GM12878 (cell line): ENCODE data around the gene THSD4. TPM values are rescaled to one million over a fixed set of nuclear protein-coding genes. Genes with fewer than 3 reads are reported as not detected.

Source experiments
- ATAC-seq: fragments of 200-7000 bp; cut with Tn5 transposase; 3 replicates; pipeline ENCODE4 v1.9.1; 2020; ENCODE audit warnings: mild to moderate bottlenecking, moderate library complexity
- BruUV-seq: library from RNA; stranded (reverse); fragments of 400-500 nt; replicated peaks from 2 replicates; lab custom pipeline; 2021; lab: Mats Ljungman, UMichigan
- CTCF ChIA-PET: fragments of 300-600 bp; sonication (Branson Sonifier 250); formaldehyde crosslinking; extraction: SDS; loops from one replicate; lab custom pipeline; 2021; ENCODE audit warnings: inconsistent platforms; lab: Yijun Ruan, JAX
- POLR2A ChIA-PET: fragments of 350-600 bp; formaldehyde crosslinking; extraction: SDS; loops from one replicate; lab custom pipeline; 2021; ENCODE audit warnings: inconsistent platforms; lab: Charles Lee
- RAD21 ChIA-PET: fragments of 300-600 bp; sonication (Branson Sonifier 250); formaldehyde crosslinking; loops from one replicate; lab custom pipeline; 2023; ENCODE audit warnings: antibody characterized with exemption; ENCODE audit not compliant: unreplicated experiment; lab: Charles Lee
- SMC1A ChIA-PET: fragments of 300-600 bp; sonication (Branson Sonifier 250); formaldehyde crosslinking; loops from one replicate; lab custom pipeline; 2023; ENCODE audit not compliant: unreplicated experiment, uncharacterized antibody; lab: Charles Lee
- DNase-seq: peaks from one replicate; pipeline ENCODE4 v3.0.0-alpha.2; 2011; ENCODE audit warnings: low read depth, low spot score
- FAIRE-seq: peaks from 3 replicates; lab custom pipeline; 2011; peaks lifted over from hg19 to GRCh38; lab: Jason Lieb, UNC
- H2AFZ ChIP-seq: 2 replicates; pipeline ENCODE4 v1.6.0; 2011; ENCODE audit warnings: low read depth, low read length, control low read depth; ENCODE audit not compliant: control insufficient read depth
- H3K27ac ChIP-seq: 2 replicates; pipeline ENCODE4 v1.5.1; 2011; ENCODE audit warnings: control low read depth; ENCODE audit not compliant: control insufficient read depth, insufficient read depth
- H3K27me3 ChIP-seq, 2 experiments: replicated peaks in 1 of 2; 2 replicates each; pipeline versions ENCODE4 v1.6.0 to v1.6.1; 2011; ENCODE audit warnings: low read length in 1 of 2; ENCODE audit not compliant: control insufficient read depth in 2 of 2, insufficient read depth in 2 of 2
- H3K36me3 ChIP-seq, 2 experiments: 2 replicates each; pipeline ENCODE4 v1.5.1; 2011; ENCODE audit warnings: low read length in 1 of 2; ENCODE audit not compliant: control insufficient read depth in 2 of 2, insufficient read depth in 2 of 2
- H3K4me1 ChIP-seq: 2 replicates; pipeline ENCODE4 v1.6.1; 2011; ENCODE audit warnings: mild to moderate bottlenecking, low read length, moderate library complexity, mixed read lengths; ENCODE audit not compliant: control insufficient read depth, insufficient read depth
- H3K4me2 ChIP-seq: 2 replicates; pipeline ENCODE4 v1.6.0; 2011; ENCODE audit warnings: control low read depth; ENCODE audit not compliant: control insufficient read depth, insufficient read depth
- H3K4me3 ChIP-seq: fragments of 200-600 bp; sonication (generic); 2 replicates; pipeline ENCODE4 v1.5.1; 2016
- H3K79me2 ChIP-seq: 2 replicates; pipeline ENCODE4 v1.6.0; 2011; ENCODE audit warnings: low read length; ENCODE audit not compliant: control insufficient read depth, insufficient read depth
- H3K9ac ChIP-seq: 2 replicates; pipeline ENCODE4 v1.8.0; 2011; ENCODE audit warnings: low read length, control low read depth, mixed read lengths; ENCODE audit not compliant: control insufficient read depth, insufficient read depth
- H3K9me3 ChIP-seq: replicated peaks from 3 replicates; pipeline ENCODE4 v1.5.1; 2011; ENCODE audit warnings: mild to moderate bottlenecking, low read length; ENCODE audit not compliant: control insufficient read depth, insufficient read depth
- H4K20me1 ChIP-seq: 2 replicates; pipeline ENCODE4 v1.6.0; 2011; ENCODE audit not compliant: control insufficient read depth, insufficient read depth
- DPF2 ChIP-seq: fragments of 450-650 bp; IDR thresholded peaks from 2 replicates; pipeline ENCODE4 v1.6.1; 2017; ENCODE audit warnings: mild to moderate bottlenecking
- EED ChIP-seq: sonication (generic); IDR thresholded peaks from 2 replicates; pipeline ENCODE4 v1.6.1; 2016; ENCODE audit warnings: antibody characterized with exemption, low read depth
- HDAC2 ChIP-seq: fragments of 200-600 bp; sonication (generic); IDR thresholded peaks from 2 replicates; pipeline ENCODE4 v1.6.1; 2017
- HDAC6 ChIP-seq: fragments of 200-600 bp; sonication (generic); IDR thresholded peaks from one replicate; pipeline ENCODE4 v1.8.0; 2017; ENCODE audit warnings: antibody characterized with exemption; ENCODE audit not compliant: unreplicated experiment
- IRF3 ChIP-seq: fragments of 450-650 bp; IDR thresholded peaks from 2 replicates; pipeline ENCODE4 v1.6.1; 2014; ENCODE audit warnings: mild to moderate bottlenecking
- IRF5 ChIP-seq: fragments of 450-650 bp; IDR thresholded peaks from 2 replicates; pipeline ENCODE4 v1.6.1; 2017; ENCODE audit warnings: borderline replicate concordance
- JUNB ChIP-seq: IDR thresholded peaks from 2 replicates; pipeline ENCODE4 v1.6.1; 2016; ENCODE audit warnings: antibody characterized with exemption, mild to moderate bottlenecking
- KDM1A ChIP-seq: fragments of 200-600 bp; sonication (generic); IDR thresholded peaks from 2 replicates; pipeline ENCODE4 v1.6.1; 2016; ENCODE audit warnings: borderline replicate concordance
- PBX3 ChIP-seq: IDR thresholded peaks from 2 replicates; pipeline ENCODE4 v1.6.1; 2011; ENCODE audit warnings: mild to moderate bottlenecking, low read depth, low read length, moderate library complexity; ENCODE audit not compliant: insufficient replicate concordance
- POLR2AphosphoS5 ChIP-seq: IDR thresholded peaks from 2 replicates; pipeline ENCODE4 v1.6.1; 2011; ENCODE audit warnings: mild to moderate bottlenecking, low read length, inconsistent platforms
- RAD51 ChIP-seq: fragments of 450-650 bp; IDR thresholded peaks from 2 replicates; pipeline ENCODE4 v1.6.1; 2016; ENCODE audit warnings: moderate library complexity, mild to moderate bottlenecking, inconsistent platforms
- RCOR1 ChIP-seq: conservative IDR thresholded peaks from 2 replicates; pipeline ENCODE4 v1.6.1; 2012; ENCODE audit warnings: low read depth, low read length, improper control_type of control experiment
- SMARCA5 ChIP-seq: fragments of 450-650 bp; IDR thresholded peaks from 2 replicates; pipeline ENCODE4 v1.6.1; 2017; ENCODE audit warnings: mild to moderate bottlenecking
- SREBF1 ChIP-seq: IDR thresholded peaks from 2 replicates; pipeline ENCODE4 v1.6.1; 2012; ENCODE audit warnings: mild to moderate bottlenecking, low read length
- ZBTB40 ChIP-seq: fragments of 450-650 bp; IDR thresholded peaks from 2 replicates; pipeline ENCODE4 v1.6.1; 2016; ENCODE audit warnings: mild to moderate bottlenecking, moderate library complexity, borderline replicate concordance
- ZZZ3 ChIP-seq: IDR thresholded peaks from 2 replicates; pipeline ENCODE4 v1.6.1; 2011; ENCODE audit warnings: low read depth; ENCODE audit not compliant: control insufficient read depth, insufficient read length
- WGBS: methylation state at CpG from one replicate; pipeline ENCODE4 v1.1.6; 2016; ENCODE audit warnings: low lambda C conversion rate; ENCODE audit not compliant: insufficient replicate concordance, insufficient coverage; ENCODE audit errors: missing lambda C conversion rate; 5-methylcytosine and 5-hydroxymethylcytosine counted together
- in situ Hi-C: fragments of 300-500 bp; cut with MboI; formaldehyde crosslinking; loops from 9 replicates; pipeline ENCODE4 v1.14.3; 2018; ENCODE audit warnings: mixed read lengths
- intact Hi-C: fragments of 100-400 bp; cut with micrococcal nuclease; formaldehyde crosslinking; loops from one replicate; pipeline ENCODE4 v1.14.2; 2022; ENCODE audit not compliant: unreplicated experiment
- polyA plus RNA-seq, 11 experiments: library from polyadenylated mRNA; depleted of rRNA in 4 of 11; unstranded in 6 of 11; stranded (reverse) in 5 of 11; fragments of >200 nt; fragmentation: Nextera tagmentation in 4 of 11; fragmentation: Illumina TruSeq in 1 of 11; extraction: Ambion mirVana in 4 of 11; extraction: Trizol in 1 of 11; gene quantifications; 1 replicate in 1 of 11; 2 replicates in 10 of 11; pipeline versions ENCODE4 v1.2.1 to v1.2.3, GENCODE V29; 2011 to 2016; ENCODE audit warnings: inconsistent platforms in 2 of 11, missing spikeins in 2 of 11, low read depth in 1 of 11
- total RNA-seq, 4 experiments: library from RNA; depleted of rRNA in 3 of 4; stranded (reverse); fragments of >200 nt in 3 of 4; fragmentation: Illumina TruSeq in 1 of 4; extraction: Trizol in 1 of 4; gene quantifications; 2 replicates each; pipeline versions ENCODE4 v1.2.1 to v1.2.3, GENCODE V29; 2013 to 2021

THSD4 gene
- total and polyA plus RNA-seq, 10 of the 15 experiments (the other 5 are each of a cell fraction or from before 2014, with no cell fraction given): 0.04 to 0.13 (median 0.05) TPM; not detected in 7

- Histone ChIP-seq H3K4me3 (no peak overlapping the region), H3K36me3 (no peaks in the 10 kb centered on the region), H3K27ac (no peak overlapping the region), H3K4me1 (peaks cover 10% of the 10 kb centered on the region), H3K9ac (no peak overlapping the region), H3K79me2 (no peaks in the 10 kb centered on the region)
- intact Hi-C loops: loop anchor here (2.0 kb wide), 2 partner anchors 351 to 357 kb away; no protein-coding TSS in a partner anchor
- no peak for DNase-seq
- in situ Hi-C loops: loop anchor here (5.0 to 10.0 kb wide), 3 partner anchors 53 to 355 kb away; no protein-coding TSS in a partner anchor
- CTCF ChIA-PET: interaction anchor here (0.7 to 2.8 kb wide), 4 partner anchors 8 to 356 kb away, joined by 4 to 19 read pairs (median 4); no protein-coding TSS in a partner anchor
- POLR2A ChIA-PET: no interaction called here
- SMC1A ChIA-PET: no interaction called here
- WGBS: 74% methylated on average over 3 of the region's 3 CpGs
- no peak for TF ChIP-seq SMARCA5
- TF ChIP-seq ZZZ3: no peak
- no peak for TF ChIP-seq HDAC2
- TF ChIP-seq ZBTB40: no peak
- TF ChIP-seq HDAC6: no peak
- TF ChIP-seq JUNB: no peak
- no peak for TF ChIP-seq DPF2
- TF ChIP-seq IRF3: no peak
- no peak for TF ChIP-seq POLR2AphosphoS5
- no peak for TF ChIP-seq IRF5
- TF ChIP-seq RCOR1: no peak
- TF ChIP-seq SREBF1: no peak
- no peak for TF ChIP-seq EED
- TF ChIP-seq PBX3: no peak
- no peak for TF ChIP-seq RAD51
- no peak for TF ChIP-seq KDM1A
- TF ChIP-seq, all 136 proteins: peak for 0
- no peak overlapping the region for H2AFZ ChIP-seq
- RAD21 ChIA-PET: interaction anchor here (1.1 to 1.2 kb wide), 2 partner anchors 48 to 353 kb away, joined by 3 read pairs; no protein-coding TSS in a partner anchor
- no peak overlapping the region for H3K4me2 ChIP-seq
- FAIRE-seq (no peak), ATAC-seq (no peak)
- no TSS peak for BruUV-seq
- H3K27me3 ChIP-seq: no peaks in the 10 kb centered on the region
- H4K20me1 ChIP-seq: no peaks in the 10 kb centered on the region
- H3K9me3 ChIP-seq: no peaks in the 10 kb centered on the region; the same call in 2 of the 3 replicates
These were observed 684.9 kb downstream of the THSD4 start for GRCh38 chr15:71800190-71800589.
